NCI-H1105 treated with DMSO at 0.1 percent for 48 hours (cell line): ENCODE results near the gene TFRC.
"Not testable (repeated sequence)": the region's sequence is repeated elsewhere in the genome, so short reads cannot be mapped to it uniquely, and the experiment has no call there.

Experiments
- DNase-seq: peaks from one replicate; lab custom pipeline; 2025; lab: John Stamatoyannopoulos, UW

Gene TFRC

DNA sequence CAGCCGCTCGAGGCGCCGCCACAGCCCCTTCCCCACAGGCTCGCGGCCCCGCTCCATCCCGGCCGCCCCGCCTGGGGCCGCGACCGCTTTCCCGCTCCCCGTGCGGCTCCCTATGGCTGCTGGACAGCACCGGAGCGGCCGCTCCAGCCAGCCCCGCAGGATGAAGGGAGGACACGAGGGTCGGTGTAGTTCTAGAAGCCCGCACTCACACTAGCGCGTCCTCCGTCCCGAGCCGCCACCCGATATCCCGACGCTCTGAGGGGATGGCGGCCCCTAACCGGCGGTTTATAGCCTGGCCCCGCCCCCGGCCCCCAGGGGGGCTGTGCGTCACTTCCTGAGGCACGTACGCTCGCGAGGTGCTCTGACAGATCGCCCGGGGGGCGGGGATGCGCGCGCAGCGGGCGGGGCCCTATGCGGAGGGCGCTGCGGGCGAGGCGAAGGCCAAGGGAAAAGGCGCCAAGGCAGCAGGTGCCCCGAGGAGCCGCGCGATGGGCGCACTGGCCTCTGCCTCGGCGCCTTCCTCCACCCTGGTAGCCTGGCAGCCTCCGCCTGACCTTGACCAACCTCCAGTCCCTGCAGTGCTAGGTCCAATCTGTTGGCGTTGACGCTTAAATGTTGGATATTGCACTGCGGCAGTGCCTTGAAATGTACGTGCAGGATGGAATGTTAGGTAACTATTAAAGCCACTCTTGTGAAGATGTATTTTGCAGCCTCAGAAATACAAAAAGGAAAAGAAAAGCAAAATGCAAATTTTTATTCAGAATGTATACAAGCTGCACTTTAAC lies at the start of gene TFRC:
Gene TFRC, minus strand, starts transcription at position 257 of the 785 bp plus-strand sequence. CDS start 4,991 bp downstream, outside the sequence.
- peak; percentile 97 for DNase-seq

GRCh38 chr3:196128172-196128843 lies 46.4 kb upstream of the TFRC start:
- no peak for DNase-seq

DNA sequence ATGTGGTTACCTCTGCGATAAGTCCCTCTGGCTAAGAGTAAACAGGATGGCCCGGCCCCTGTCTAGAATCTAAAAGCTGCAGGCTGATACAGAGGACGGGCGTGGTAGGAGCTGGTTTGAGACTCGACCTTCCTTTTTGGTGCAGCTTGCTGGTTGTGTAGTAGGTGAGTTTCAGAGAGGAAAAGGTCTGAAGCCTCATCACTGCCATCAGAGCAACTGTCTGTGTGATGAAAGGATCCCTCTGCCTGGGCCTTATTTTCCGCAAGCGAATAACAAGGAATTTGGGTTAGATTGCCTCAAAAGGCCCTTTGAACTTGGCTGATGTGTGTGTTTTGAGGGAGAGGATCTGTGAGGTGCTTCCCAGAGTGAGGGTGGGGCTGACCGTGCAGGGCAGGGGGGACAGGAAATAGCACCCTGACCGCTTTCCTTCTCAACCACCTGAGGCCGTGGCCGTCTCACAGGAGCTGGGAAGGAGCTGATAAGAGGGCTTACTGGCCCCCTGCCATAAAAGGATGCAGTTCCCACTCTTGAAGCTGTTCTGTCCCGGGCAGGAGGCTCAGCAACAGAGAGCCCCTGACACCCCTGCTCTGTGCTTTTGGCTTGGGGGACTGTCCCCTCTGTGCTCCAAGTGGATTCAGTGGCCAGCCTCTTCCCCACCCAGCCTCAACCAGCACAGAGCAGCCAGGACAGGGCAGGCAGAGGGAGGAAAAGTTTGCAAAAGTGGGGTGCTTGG lies 45.6 kb upstream of the TFRC start:
- DNase-seq, result no peak

- no peak for DNase-seq
These were observed 42.7 kb upstream of the TFRC start for GRCh38 chr3:196124608-196125007.

DNA sequence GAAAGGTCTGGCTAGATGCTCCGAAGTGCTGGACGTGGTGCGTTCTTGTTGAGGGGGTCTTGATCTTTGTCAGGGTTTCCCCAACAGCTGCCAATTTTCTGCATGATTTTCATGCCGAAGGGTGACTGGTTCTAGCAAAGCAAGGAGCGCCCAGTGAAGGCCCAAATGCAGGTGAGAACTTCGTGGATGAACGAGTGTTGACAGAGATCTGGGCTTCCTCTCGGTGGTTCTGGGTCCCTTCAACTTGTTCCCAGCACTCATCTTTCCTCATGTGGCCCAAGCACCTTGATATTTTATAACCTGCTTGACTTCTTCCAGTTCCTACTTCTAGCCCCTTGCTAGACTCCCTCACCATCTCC lies 40.8 kb upstream of the TFRC start:
- DNase-seq, result no peak

- no peak for DNase-seq
These were observed 40.3 kb upstream of the TFRC start for GRCh38 chr3:196122021-196122687.

- no peak for DNase-seq
These were observed 39.2 kb upstream of the TFRC start for GRCh38 chr3:196121066-196121465.

DNA sequence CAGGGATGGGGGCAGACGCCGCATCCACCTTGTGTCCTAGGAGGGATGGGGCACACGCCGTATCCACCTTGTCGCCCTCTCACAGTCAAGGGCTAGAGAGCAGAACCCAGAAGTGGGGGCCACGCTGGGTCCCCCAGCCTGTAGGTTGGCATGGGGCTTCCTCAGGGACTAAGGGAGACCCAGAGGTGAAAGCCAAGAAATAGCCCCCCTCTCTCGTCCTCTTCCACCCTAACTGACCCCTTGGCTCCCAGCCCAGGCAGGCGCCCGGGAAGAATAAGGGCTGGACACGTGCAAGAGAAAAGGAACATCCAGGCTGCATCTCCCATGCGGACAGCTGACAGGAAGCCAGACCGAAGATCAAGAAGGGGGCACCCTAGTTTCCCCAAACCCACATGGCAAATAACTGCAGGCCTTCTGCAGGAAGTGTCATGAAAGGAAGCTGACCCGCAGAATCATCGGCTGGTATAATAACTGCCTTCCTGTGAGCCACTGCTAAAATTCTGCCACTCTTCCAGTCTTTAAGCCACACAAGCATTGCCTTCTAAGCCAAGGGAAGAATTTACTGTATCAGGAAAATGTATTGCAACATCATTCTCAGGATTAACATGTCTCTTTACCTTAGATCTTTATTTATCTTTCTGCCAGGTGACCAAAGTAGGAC lies 38.5 kb upstream of the TFRC start:
- no peak for DNase-seq

- DNase-seq, result no peak
These were observed 35.9 kb upstream of the TFRC start for GRCh38 chr3:196117809-196118208.

DNA sequence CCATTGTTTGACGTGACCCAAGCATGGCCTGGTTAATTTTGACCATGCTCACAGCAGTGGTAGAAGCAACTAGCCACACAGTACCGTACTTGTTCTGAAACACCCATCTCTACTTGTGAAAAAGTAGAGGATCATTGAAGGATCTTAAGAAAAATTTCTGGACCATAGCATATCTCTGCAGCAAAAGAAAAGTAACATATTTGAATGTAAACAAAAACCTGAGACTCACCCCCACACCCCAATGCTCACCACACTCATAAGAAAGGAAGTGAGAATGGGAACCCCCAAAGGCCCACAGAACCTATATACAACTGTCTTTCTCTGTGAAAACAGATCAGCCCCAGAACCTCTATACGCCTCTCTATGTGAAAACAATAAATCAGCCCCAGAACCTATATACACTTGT lies 33.8 kb upstream of the TFRC start:
- no peak for DNase-seq

GRCh38 chr3:196111939-196112386 lies 30.1 kb upstream of the TFRC start:
- DNase-seq, result no peak

DNA sequence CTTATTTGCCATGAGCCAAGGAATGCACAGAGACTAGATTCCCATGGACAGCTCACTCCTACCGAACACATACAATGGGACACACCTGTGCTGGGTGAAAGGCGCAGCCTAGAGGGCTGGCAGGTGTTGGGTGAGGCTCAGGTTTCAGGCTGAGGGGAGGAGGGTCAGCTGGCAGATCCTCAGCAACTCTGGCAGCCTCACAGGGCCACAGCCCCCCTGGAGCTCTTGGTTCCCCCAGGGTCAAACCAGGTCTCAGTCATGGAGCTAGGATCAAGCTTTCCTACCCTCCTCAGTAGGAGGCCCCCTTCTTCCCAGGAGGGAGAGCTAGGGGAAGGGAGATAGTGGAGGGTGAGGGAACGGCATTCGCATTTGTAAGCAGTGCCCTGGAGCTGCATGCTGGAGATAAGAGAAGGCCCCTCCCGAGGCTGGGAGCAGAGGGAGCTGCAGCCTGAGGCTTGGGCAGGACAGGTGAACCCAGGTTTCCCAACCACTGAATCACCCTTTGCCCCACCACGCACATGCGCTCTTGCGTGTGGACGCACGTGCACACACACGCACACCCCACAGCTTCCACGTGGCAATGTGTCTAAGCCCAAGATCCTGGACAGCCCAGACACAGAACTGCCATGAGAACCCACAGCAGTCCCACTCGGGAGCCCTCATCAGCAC lies 26.3 kb upstream of the TFRC start:
- DNase-seq, result peak; percentile 23

DNA sequence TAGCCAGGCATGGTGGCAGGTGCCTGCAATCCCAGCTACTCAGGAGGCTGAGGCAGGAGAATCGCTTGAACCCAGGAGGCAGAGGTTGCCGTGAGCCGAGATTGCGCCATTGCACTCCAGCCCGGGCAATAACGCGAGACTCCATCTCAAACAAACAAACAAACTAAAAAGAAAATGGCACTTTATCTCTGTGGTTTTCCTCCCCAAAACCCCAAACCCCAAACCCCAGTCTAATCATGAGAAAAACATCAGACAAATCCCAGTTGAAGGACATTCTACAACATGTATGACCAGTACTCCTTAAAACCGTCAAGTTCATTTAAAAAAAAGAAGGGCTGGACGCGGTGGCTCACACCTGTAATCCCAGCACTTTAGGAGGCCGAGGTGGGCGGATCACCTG lies 22.8 kb upstream of the TFRC start:
- DNase-seq, result not testable (repeated sequence)

GRCh38 chr3:196098365-196098980 lies 16.6 kb upstream of the TFRC start:
- DNase-seq, result not testable (repeated sequence)

GRCh38 chr3:196097373-196098154 lies 15.7 kb upstream of the TFRC start:
- no peak for DNase-seq

- no peak for DNase-seq
These were observed 14.6 kb upstream of the TFRC start for GRCh38 chr3:196096382-196096953.

- no peak for DNase-seq
These were observed 11.6 kb upstream of the TFRC start for GRCh38 chr3:196093317-196094111.

GRCh38 chr3:196087906-196088305 lies 6.0 kb upstream of the TFRC start:
- DNase-seq, result no peak

GRCh38 chr3:196082619-196082971 lies 705 bp upstream of the TFRC start:
- no peak for DNase-seq
